ENCODE results near the gene SPOP.

Gene SPOP

DNA sequence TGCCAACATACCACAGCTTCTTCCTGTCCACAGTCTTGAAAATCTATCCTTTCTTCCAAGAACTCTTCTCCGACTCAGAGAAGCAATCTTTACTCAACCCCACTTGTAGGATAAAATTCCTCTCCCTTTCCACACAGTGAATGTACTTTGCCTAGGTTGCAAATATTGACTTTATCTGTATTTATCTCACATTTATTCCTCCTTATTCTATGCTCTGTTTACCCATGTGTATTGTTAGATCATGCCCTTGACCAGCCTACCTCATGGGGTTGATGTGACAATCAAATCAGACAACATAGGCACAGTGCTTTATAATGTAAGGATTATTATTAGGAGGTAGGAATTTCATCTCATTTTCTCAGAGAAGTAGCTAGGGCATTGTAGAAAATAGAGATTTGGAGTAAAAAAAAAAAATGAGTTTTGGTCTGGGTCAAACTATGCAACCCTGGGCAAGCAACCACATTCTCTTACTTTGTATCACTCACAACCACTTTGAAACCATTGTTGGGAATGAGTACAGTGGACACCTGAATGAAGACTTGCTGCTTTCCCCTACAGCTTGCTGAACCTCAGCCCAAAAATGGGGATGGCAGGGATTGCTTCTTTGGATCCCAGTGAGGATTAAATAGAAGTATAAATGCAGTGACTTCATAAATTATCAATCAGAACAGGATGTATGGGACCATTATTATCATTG is 38.9 kb upstream of the SPOP start:
- DNase-seq (ENCODE audit: low read depth), result no peak
- no peak for TF ChIP-seq CTCF (IDR thresholded peaks at IDR 0.05; ENCODE audit: control insufficient read depth, extremely low read depth, insufficient read depth)
- H3K4me3 ChIP-seq (ENCODE audit: low read depth, low read length), result no peak overlapping the region

DNA sequence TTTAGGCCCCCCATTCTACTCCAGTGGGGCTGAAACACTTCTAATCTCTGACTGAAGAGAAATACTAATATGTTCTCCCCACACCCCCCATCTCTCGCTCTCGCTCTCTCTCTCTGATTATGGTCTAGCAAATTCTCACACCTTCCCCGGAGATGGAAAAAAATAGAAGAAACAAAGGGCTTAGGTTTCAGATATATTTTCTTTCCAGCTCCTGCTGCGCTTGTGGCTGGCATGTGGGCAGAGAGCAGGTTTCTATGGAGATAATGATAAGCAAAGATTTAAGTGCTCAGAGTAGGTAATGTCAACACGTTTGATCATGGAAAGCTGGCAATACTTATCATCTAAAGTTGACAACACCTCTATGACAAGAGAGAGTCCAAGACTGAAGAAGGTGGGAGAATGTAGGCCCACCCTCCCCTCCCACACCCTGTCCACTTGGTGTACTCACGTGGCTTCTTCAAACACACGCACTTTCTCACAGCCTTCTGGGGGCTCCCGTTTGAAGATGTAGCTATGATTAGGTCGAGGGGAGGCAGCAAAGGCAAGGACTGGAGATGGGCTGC is 37.9 kb upstream of the SPOP start:
- H3K4me3 ChIP-seq (ENCODE audit: low read depth, low read length), result no peak overlapping the region
- DNase-seq (ENCODE audit: low read depth), result no peak
- no peak for TF ChIP-seq CTCF (IDR thresholded peaks at IDR 0.05; ENCODE audit: control insufficient read depth, extremely low read depth, insufficient read depth)

DNA sequence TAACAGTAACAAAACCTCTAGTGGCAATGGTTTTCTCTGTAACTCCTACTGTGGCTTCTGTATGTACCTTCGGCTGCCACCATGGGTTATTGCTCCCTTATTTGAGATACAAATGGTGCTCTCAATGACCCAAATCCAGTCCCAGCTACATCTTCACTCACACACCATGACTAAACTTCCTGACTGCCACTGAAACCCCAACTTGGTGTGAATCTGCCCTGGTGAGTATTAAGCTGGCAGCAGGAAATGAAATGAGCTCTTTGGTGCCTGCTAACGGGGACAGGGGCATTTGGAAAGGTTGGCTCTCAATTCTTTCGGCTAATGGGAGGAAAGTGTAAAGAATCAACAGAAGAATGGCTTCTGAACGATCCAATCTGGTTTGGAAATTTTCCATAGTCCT is 37.3 kb upstream of the SPOP start:
- TF ChIP-seq CTCF (IDR thresholded peaks at IDR 0.05; ENCODE audit: control insufficient read depth, extremely low read depth, insufficient read depth), result no peak
- DNase-seq (ENCODE audit: low read depth), result no peak
- H3K4me3 ChIP-seq (ENCODE audit: low read depth, low read length), result no peak overlapping the region

DNA sequence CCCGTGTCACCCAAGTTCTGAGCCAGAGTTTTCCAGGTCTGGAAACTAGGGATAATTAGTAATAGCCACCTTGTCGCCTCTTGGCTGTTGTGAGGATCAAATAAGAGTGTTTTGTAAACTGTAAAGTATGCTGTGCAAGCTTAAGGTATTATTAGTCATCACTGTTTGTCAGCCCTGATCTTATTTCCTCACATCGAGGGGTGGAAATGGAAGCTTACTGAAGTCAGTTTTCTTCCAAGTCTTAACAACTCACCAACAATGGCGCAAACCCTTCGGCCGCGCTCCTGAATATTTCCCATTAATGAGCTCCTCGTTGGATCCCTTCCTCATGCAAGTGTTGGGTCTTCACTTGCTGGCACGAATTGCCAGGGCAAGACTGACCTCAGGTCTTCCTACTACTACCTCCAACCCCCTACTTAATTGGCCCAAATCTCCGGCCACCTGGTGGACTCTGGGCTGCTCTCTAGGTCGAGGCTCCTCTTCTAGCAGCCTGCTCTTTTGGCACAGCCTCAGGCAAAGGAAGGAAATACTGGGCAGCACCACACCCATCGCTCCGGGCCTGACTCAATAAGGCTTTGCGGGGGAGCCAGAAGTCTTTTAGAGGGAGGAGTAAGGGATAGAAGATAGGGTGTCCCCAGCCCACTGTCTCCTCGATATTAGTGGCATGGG is 30.8 kb upstream of the SPOP start:
- DNase-seq (ENCODE audit: low read depth), result no peak
- H3K4me3 ChIP-seq (ENCODE audit: low read depth, low read length), result peak overlapping the region; percentile 72
- no peak for TF ChIP-seq CTCF (IDR thresholded peaks at IDR 0.05; ENCODE audit: control insufficient read depth, extremely low read depth, insufficient read depth)

DNA sequence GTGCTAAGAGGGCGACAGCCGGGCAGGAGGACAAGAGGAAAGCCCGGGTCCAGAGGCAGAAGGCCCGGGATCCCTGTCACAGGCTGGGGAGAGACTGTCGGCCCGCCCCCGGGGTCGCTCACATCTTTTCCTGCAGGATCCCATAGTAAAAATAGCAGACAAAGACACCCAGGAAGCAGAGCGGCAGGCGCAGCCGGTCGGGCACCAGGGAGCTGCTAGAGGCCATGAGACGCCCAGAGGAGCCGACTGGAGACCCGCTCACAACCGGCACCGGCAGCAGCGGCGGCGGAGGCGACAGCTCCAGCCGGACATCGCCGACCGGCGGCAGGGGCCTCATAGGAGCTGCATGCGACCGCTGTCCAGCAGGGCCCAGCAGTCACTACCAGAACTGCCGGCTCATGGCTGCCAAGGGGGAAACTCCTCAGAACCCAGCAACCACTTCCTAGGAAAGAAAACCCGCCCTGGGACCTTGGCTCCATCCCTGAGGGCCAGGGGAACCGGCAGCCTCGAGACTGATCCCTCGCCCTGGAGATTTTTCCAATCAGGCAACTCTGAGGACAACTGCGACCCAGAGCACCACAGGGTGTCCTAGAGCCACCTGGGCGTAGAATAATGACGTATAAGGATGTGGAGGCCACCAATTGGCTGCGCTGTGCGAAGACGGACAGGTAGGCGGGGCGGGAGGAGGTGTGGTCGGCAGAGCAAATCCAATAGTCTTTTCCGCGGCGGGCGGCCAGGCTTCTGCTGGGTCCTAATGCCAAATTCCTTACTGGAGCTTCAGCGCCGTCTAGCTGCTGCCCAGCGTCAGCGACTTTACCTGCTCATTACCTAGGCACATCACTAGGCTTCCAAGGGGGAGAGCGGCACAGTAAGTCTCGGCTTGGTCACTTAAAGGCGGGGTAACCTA is 30.0 kb upstream of the SPOP start, which contains the start of gene SLC35B1:
Gene SLC35B1, minus strand, starts transcription at position 357 of the 907 bp plus-strand sequence. Its CDS starts 131 bp downstream, at position 226.
- peak; percentile 98 for DNase-seq (ENCODE audit: low read depth)

More for the DNA sequence above, 30.0 kb upstream of the SPOP start, which contains the start of gene SLC35B1:
- peak within 1 kb of the TSS; percentile 72 for H3K4me3 ChIP-seq (ENCODE audit: low read depth, low read length)
- peak; percentile 97 for TF ChIP-seq CTCF (IDR thresholded peaks at IDR 0.05; ENCODE audit: control insufficient read depth, extremely low read depth, insufficient read depth)

Data from LNCaP clone FGC (cell line).